Pancreas (tissue), 10 donors: ENCODE results near the gene CEP250. TPM values are rescaled to one million over a fixed set of nuclear protein-coding genes. Genes with fewer than 3 reads are reported as not detected.

Experiments used
- ATAC-seq, 4 donors: fragments of 200-7000 bp; cut with Tn5 transposase; one replicate each; pipeline versions ENCODE4 v1.8.0 to v1.9.1; 2020; ENCODE audit warnings: mild to moderate bottlenecking in 4 of 4, moderate library complexity in 4 of 4
- DNase-seq, 6 donors: peaks; one replicate each; pipeline ENCODE4 v3.0.0-alpha.2; 2020
- FAIRE-seq: peaks from 2 replicates; lab custom pipeline; 2012; peaks lifted over from hg19 to GRCh38; lab: Jason Lieb, UNC
- H3K27ac ChIP-seq, 4 donors: fragments of 200-600 bp; sonication (generic); 1 replicate in 3 of 4; 2 replicates in 1 of 4; pipeline versions ENCODE4 v1.5.0 to v1.8.0; 2020
- H3K27me3 ChIP-seq, 4 donors: fragments of 200-600 bp; one replicate each; pipeline ENCODE4 v1.8.0; 2021
- H3K36me3 ChIP-seq, 3 donors: fragments of 200-600 bp; sonication (generic) in 1 of 3; one replicate each; pipeline versions ENCODE4 v1.5.0 to v1.8.0; 2020 to 2021
- H3K4me1 ChIP-seq, 3 donors: fragments of 200-600 bp; one replicate each; pipeline ENCODE4 v1.8.0; 2021
- H3K4me3 ChIP-seq, 4 donors: fragments of 200-600 bp; sonication (generic) in 2 of 4; one replicate each; pipeline versions ENCODE4 v1.5.0 to v1.8.0; 2020 to 2021
- H3K9me3 ChIP-seq, 4 donors: fragments of 200-600 bp; one replicate each; pipeline ENCODE4 v1.8.0; 2021
- CTCF ChIP-seq, 4 donors: fragments of 200-600 bp; sonication (generic) in 3 of 4; IDR thresholded peaks; one replicate each; pipeline versions ENCODE4 v1.5.0 to v1.8.0; 2021; ENCODE audit warnings: antibody characterized with exemption in 4 of 4
- WGBS, 2 donors: extraction: QIAGEN DNeasy Blood & Tissue Kit; methylation state at CpG; one replicate each; pipeline ENCODE4 v1.1.7; 2013; 5-methylcytosine and 5-hydroxymethylcytosine counted together
- intact Hi-C, 3 donors: fragments of 100-400 bp; cut with DNase I; formaldehyde crosslinking; loops; one replicate each; pipeline versions ENCODE4 v1.11.1 to v1.14.2; 2022
- polyA plus RNA-seq, 2 donors: library from polyadenylated mRNA; stranded (reverse); fragments of 200-250 nt; gene quantifications; one replicate each; pipeline ENCODE4 v1.2.3, GENCODE V29; 2013
- total RNA-seq, 6 donors: library from RNA; stranded (reverse); fragmentation: NEBNext Ultra II Directional in 4 of 6; extraction: Animal tissue kit (Norgen Biotek cat#: 25700) in 4 of 6; gene quantifications; one replicate each; pipeline versions ENCODE4 v1.2.1 to v1.2.4, GENCODE V29; 2021 to 2023
- donor health status: healthy with polysubstance abuse.
- donor health status: DM: no; HTN: no; CAD: no; lungs with moderate emphysema.
- donor health status: DM: no; HTN: no; CAD: no.
- donor health status: control.
- donor health status: control.
- donor health status: Bipolar disorder and iron deficiency.
- donor health status: DM: yes; HTN: yes; CAD: no.
- donor health status: DM: no; HTN: no; CAD: no.
- donor health status: DM: no; HTN: no; CAD: no.
- donor health status: DM: yes; HTN: yes; CAD: no.

Gene CEP250
- total and polyA plus RNA-seq, 8 donors: 4.5 to 16.2 (median 10.0) TPM

GRCh38 chr20:35527122-35527769 lies 71.8 kb downstream of the CEP250 start:
- no peaks in the 10 kb centered on the region for H3K9me3 ChIP-seq
- H3K36me3 ChIP-seq: no peaks in the 10 kb centered on the region
- H3K27ac ChIP-seq: no peak overlapping the region
- H3K4me1 ChIP-seq: no peaks in the 10 kb centered on the region
- intact Hi-C loops: no loop called here
- DNase-seq (no peak), ATAC-seq (no peak), FAIRE-seq (no peak)
- WGBS, 2 donors: 81 to 86% methylated on average over 12 of the region's 12 CpGs
- H3K27me3 ChIP-seq: no peaks in the 10 kb centered on the region
- TF ChIP-seq CTCF (IDR thresholded peaks at IDR 0.05): no peak
- no peak overlapping the region for H3K4me3 ChIP-seq

DNA sequence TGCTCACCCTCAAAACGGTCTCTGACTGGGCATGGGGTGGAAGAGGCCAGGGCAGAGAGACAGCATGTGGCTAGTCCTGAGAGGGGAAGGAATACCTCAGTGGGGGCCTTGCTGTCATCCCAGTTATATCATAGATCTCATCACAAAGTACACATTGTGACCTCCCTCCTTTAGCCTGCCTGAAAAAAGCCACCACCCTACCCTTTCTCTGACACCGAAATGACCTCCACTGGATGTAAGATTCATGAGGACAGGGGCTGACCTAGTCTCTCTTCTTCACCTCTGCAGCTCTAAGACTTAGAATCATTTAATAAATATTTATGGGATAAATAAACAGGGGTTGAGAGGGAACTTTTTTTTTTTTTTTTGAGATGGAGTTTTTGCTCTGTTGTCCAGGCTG lies 74.2 kb downstream of the CEP250 start, which contains the start of gene C20orf173:
Gene C20orf173, minus strand, starts transcription at position 101 of the 400 bp plus-strand sequence. CDS start 279 bp downstream, outside the sequence.
- no peaks in the 10 kb centered on the region for H3K36me3 ChIP-seq
- FAIRE-seq: no peak

GRCh38 chr20:35539756-35540212 lies 84.4 kb downstream of the CEP250 start:
- Histone ChIP-seq H3K4me1 (peaks cover 0 to 8% (median 0%) of the 10 kb centered on the region in 3 donors), H3K9me3 (no peaks in the 10 kb centered on the region), H3K27me3 (no peaks in the 10 kb centered on the region), H3K36me3 (no peaks in the 10 kb centered on the region), H3K27ac (no peak overlapping the region), H3K4me3 (no peak overlapping the region)
- no peak for ATAC-seq
- intact Hi-C loops: no loop called here
- no peak for FAIRE-seq
- 48 to 52% methylated on average over 11 of the region's 11 CpGs for WGBS, 2 donors
- peak in 1 of 6 donors; percentile 16 for DNase-seq
- no peak for TF ChIP-seq CTCF (IDR thresholded peaks at IDR 0.05)

More for the DNA sequence above, 74.2 kb downstream of the CEP250 start, which contains the start of gene C20orf173:
- TF ChIP-seq CTCF (IDR thresholded peaks at IDR 0.05): no peak
- Histone ChIP-seq H3K27ac (no peak within 1 kb of the TSS), H3K4me1 (no peaks in the 10 kb centered on the region), H3K27me3 (no peaks in the 10 kb centered on the region), H3K4me3 (no peak within 1 kb of the TSS), H3K9me3 (no peaks in the 10 kb centered on the region)
- WGBS, 2 donors: 85 to 92% methylated on average over 2 of the region's 2 CpGs
- DNase-seq: no peak
- no peak for ATAC-seq
- intact Hi-C loops: no loop called here

- no peak for ATAC-seq
- Histone ChIP-seq H3K36me3 (no peaks in the 10 kb centered on the region), H3K27me3 (no peaks in the 10 kb centered on the region), H3K4me3 (peak overlapping the region; percentile 78 to 96 (median 91)), H3K4me1 (peaks cover 0 to 8% (median 0%) of the 10 kb centered on the region in 3 donors), H3K9me3 (no peaks in the 10 kb centered on the region), H3K27ac (peak overlapping the region in 1 of 4 donors; percentile 79)
- no peak for TF ChIP-seq CTCF (IDR thresholded peaks at IDR 0.05)
- intact Hi-C loops: no loop called here
- no peak for DNase-seq
- FAIRE-seq: no peak
- 21 to 24% methylated on average over 13 of the region's 13 CpGs for WGBS, 2 donors
Observed at GRCh38 chr20:35541118-35541782, 85.9 kb downstream of the CEP250 start.
